ENCODE measurements around the gene KRT16.

KRT16 gene

DNA sequence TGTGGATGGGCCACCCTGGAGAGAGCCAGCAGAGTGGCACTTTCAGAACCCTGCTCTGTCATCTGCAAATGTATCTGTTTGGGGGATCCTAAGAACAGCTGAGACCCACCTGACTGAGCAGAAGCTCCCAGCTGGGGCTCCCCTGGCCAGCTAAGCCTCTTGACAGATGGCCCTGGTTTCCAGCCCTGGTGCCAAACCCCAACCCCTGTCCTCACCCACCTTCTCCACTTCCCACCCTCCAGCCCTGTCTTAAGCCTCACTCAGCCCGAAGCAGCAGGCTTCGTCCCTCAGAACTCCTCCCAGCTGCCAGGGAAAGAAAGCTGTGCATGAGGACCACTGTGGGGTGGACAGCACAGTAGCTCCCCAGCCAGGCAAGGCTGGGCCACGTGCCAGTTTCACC lies 37.2 kb downstream of the KRT16 start:
- no peaks in the 10 kb centered on the region for H3K9me3 ChIP-seq (ENCODE audit: control insufficient read depth, low read length)
- peaks cover 5% of the 10 kb centered on the region for H3K4me1 ChIP-seq (ENCODE audit: control insufficient read depth, insufficient read depth, low read length, poor library complexity, severe bottlenecking)
- H3K4me3 ChIP-seq (ENCODE audit: insufficient read depth, low read depth, low read length, poor library complexity, severe bottlenecking), result no peak overlapping the region
- peaks cover 14% of the 10 kb centered on the region for H3K27me3 ChIP-seq (replicated peaks; ENCODE audit: control insufficient read depth, insufficient read depth, low read length, poor library complexity, severe bottlenecking)
- no peak overlapping the region for H3K27ac ChIP-seq (ENCODE audit: insufficient read depth, low read length, poor library complexity, severe bottlenecking)
- no peak for DNase-seq
- no peaks in the 10 kb centered on the region for H3K36me3 ChIP-seq (ENCODE audit: control insufficient read depth, insufficient read depth, low read length)

- no peaks in the 10 kb centered on the region for H3K4me1 ChIP-seq (ENCODE audit: control insufficient read depth, insufficient read depth, low read length, poor library complexity, severe bottlenecking)
- no peak within 1 kb of the TSS for H3K4me3 ChIP-seq (ENCODE audit: insufficient read depth, low read depth, low read length, poor library complexity, severe bottlenecking)
- H3K9me3 ChIP-seq (ENCODE audit: control insufficient read depth, low read length), result no peaks in the 10 kb centered on the region
- DNase-seq, result no peak
- H3K36me3 ChIP-seq (ENCODE audit: control insufficient read depth, insufficient read depth, low read length), result no peaks in the 10 kb centered on the region
- H3K27ac ChIP-seq (ENCODE audit: insufficient read depth, low read length, poor library complexity, severe bottlenecking), result no peak within 1 kb of the TSS
- peaks cover 11% of the 10 kb centered on the region for H3K27me3 ChIP-seq (replicated peaks; ENCODE audit: control insufficient read depth, insufficient read depth, low read length, poor library complexity, severe bottlenecking)
Measured at GRCh38 chr17:41571561-41572434, 40.8 kb downstream of the KRT16 start, which contains the start of gene KRT9. Gene KRT9, minus strand, starts transcription at chr17:41572059. Its CDS starts 67 bp downstream, at chr17:41571992.

DNA sequence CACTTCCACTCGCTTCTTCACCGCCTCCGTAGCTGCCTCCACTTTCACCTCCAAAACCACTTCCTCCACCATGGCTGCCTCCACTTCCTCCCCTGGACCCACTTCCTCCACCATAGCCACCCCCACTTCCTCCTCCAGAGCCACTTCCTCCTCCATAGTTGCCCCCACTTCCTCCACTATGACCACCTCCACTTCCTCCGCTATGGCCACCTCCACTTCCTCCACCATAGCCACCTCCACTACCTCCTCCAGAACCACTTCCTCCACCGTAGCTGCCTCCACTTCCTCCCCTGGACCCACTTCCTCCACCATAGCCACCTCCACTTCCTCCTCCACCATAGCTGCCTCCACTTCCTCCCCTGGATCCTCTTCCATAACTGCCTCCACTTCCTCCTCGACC lies 45.2 kb downstream of the KRT16 start:
- H3K27ac ChIP-seq (ENCODE audit: insufficient read depth, low read length, poor library complexity, severe bottlenecking), result no peak overlapping the region

DNA sequence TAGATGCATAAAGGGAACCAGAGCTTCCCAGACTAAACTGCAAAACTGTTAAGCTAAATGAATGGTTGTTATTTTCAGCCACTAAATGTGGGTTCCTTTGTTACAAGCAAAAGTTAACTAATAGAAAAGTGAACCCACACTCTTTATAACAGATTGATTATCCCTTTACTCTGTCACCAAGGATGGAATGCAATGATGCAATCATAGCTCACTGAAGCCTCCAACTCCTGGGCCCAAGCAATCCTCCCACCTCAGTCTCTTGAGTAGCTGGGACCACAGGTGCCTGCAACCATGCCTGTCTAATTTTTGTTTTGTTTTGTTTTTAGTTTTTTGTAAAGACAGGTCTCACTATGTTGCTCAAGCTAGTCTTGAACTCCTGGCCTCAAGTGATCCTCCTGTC lies 47.2 kb downstream of the KRT16 start:
- Histone ChIP-seq H3K36me3 (ENCODE audit: control insufficient read depth, insufficient read depth, low read length) (no peaks in the 10 kb centered on the region), H3K9me3 (ENCODE audit: control insufficient read depth, low read length) (no peaks in the 10 kb centered on the region), H3K27me3 (replicated peaks; ENCODE audit: control insufficient read depth, insufficient read depth, low read length, poor library complexity, severe bottlenecking) (no peaks in the 10 kb centered on the region), H3K4me1 (ENCODE audit: control insufficient read depth, insufficient read depth, low read length, poor library complexity, severe bottlenecking) (no peaks in the 10 kb centered on the region), H3K4me3 (ENCODE audit: insufficient read depth, low read depth, low read length, poor library complexity, severe bottlenecking) (no peak overlapping the region), H3K27ac (ENCODE audit: insufficient read depth, low read length, poor library complexity, severe bottlenecking) (no peak overlapping the region)
- DNase-seq, result no peak

More for the DNA sequence above, 45.2 kb downstream of the KRT16 start:
- Histone ChIP-seq H3K4me3 (ENCODE audit: insufficient read depth, low read depth, low read length, poor library complexity, severe bottlenecking) (no peak overlapping the region), H3K27me3 (replicated peaks; ENCODE audit: control insufficient read depth, insufficient read depth, low read length, poor library complexity, severe bottlenecking) (no peaks in the 10 kb centered on the region), H3K36me3 (ENCODE audit: control insufficient read depth, insufficient read depth, low read length) (no peaks in the 10 kb centered on the region), H3K9me3 (ENCODE audit: control insufficient read depth, low read length) (no peaks in the 10 kb centered on the region), H3K4me1 (ENCODE audit: control insufficient read depth, insufficient read depth, low read length, poor library complexity, severe bottlenecking) (no peaks in the 10 kb centered on the region)
- peak in 1 of 3 donors; percentile 5 for DNase-seq

GRCh38 chr17:41563607-41564170 lies 48.9 kb downstream of the KRT16 start:
- H3K9me3 ChIP-seq (ENCODE audit: control insufficient read depth, low read length), result no peaks in the 10 kb centered on the region
- H3K36me3 ChIP-seq (ENCODE audit: control insufficient read depth, insufficient read depth, low read length), result no peaks in the 10 kb centered on the region
- H3K27me3 ChIP-seq (replicated peaks; ENCODE audit: control insufficient read depth, insufficient read depth, low read length, poor library complexity, severe bottlenecking), result no peaks in the 10 kb centered on the region
- no peak overlapping the region for H3K27ac ChIP-seq (ENCODE audit: insufficient read depth, low read length, poor library complexity, severe bottlenecking)
- DNase-seq, result no peak
- H3K4me1 ChIP-seq (ENCODE audit: control insufficient read depth, insufficient read depth, low read length, poor library complexity, severe bottlenecking), result no peaks in the 10 kb centered on the region
- H3K4me3 ChIP-seq (ENCODE audit: insufficient read depth, low read depth, low read length, poor library complexity, severe bottlenecking), result no peak overlapping the region

- DNase-seq, result no peak
- no peaks in the 10 kb centered on the region for H3K27me3 ChIP-seq (replicated peaks; ENCODE audit: control insufficient read depth, insufficient read depth, low read length, poor library complexity, severe bottlenecking)
- H3K9me3 ChIP-seq (ENCODE audit: control insufficient read depth, low read length), result no peaks in the 10 kb centered on the region
- H3K4me1 ChIP-seq (ENCODE audit: control insufficient read depth, insufficient read depth, low read length, poor library complexity, severe bottlenecking), result no peaks in the 10 kb centered on the region
- H3K4me3 ChIP-seq (ENCODE audit: insufficient read depth, low read depth, low read length, poor library complexity, severe bottlenecking), result no peak overlapping the region
- no peak overlapping the region for H3K27ac ChIP-seq (ENCODE audit: insufficient read depth, low read length, poor library complexity, severe bottlenecking)
- no peaks in the 10 kb centered on the region for H3K36me3 ChIP-seq (ENCODE audit: control insufficient read depth, insufficient read depth, low read length)
Measured at GRCh38 chr17:41561554-41561953, 51.0 kb downstream of the KRT16 start.
